ENCODE results near the gene SLC25A27.

DNA sequence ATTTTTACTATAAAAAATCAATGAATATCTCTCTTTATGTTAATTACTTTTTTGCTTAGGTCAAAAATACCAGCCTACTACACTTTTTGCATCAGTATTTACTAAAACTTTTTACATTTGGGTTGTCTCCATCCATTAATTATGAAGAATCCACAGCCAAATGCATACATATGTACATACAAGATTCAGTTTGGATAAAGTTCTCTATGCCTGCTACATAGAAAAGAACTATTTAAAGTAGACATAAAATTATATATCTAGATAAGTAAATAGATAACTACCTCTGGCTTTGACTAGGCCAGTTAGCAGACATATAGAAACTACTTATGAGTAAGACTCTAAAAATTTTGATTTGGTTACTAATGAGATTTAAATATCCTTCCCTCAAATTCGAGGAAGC lies 47.2 kb downstream of the SLC25A27 start:
- TF ChIP-seq, protein P1, sequence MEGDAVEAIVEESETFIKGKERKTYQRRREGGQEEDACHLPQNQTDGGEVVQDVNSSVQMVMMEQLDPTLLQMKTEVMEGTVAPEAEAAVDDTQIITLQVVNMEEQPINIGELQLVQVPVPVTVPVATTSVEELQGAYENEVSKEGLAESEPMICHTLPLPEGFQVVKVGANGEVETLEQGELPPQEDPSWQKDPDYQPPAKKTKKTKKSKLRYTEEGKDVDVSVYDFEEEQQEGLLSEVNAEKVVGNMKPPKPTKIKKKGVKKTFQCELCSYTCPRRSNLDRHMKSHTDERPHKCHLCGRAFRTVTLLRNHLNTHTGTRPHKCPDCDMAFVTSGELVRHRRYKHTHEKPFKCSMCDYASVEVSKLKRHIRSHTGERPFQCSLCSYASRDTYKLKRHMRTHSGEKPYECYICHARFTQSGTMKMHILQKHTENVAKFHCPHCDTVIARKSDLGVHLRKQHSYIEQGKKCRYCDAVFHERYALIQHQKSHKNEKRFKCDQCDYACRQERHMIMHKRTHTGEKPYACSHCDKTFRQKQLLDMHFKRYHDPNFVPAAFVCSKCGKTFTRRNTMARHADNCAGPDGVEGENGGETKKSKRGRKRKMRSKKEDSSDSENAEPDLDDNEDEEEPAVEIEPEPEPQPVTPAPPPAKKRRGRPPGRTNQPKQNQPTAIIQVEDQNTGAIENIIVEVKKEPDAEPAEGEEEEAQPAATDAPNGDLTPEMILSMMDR (conservative IDR thresholded peaks at IDR 0.05): no peak
- TF ChIP-seq ZFX (IDR thresholded peaks at IDR 0.05): no peak
